ENCODE results near the gene POPDC2.

GRCh38 chr3:119620899-119621298 lies 39.5 kb downstream of the POPDC2 start:
- TF ChIP-seq ZNF274 (IDR thresholded peaks at IDR 0.05; ENCODE audit: insufficient read depth, insufficient read length): no peak
- TF ChIP-seq, protein P1, sequence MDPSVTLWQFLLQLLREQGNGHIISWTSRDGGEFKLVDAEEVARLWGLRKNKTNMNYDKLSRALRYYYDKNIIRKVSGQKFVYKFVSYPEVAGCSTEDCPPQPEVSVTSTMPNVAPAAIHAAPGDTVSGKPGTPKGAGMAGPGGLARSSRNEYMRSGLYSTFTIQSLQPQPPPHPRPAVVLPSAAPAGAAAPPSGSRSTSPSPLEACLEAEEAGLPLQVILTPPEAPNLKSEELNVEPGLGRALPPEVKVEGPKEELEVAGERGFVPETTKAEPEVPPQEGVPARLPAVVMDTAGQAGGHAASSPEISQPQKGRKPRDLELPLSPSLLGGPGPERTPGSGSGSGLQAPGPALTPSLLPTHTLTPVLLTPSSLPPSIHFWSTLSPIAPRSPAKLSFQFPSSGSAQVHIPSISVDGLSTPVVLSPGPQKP (IDR thresholded peaks at IDR 0.05; ENCODE audit: low read depth, low read length): no peak
- TF ChIP-seq CTCF (IDR thresholded peaks at IDR 0.05 in 2 of 3, conservative IDR thresholded peaks at IDR 0.05 in 1 of 3; ENCODE audit: control insufficient read depth in 2 of 3, extremely low read depth in 1 of 3, insufficient read depth in 1 of 3, low read depth in 3 of 3, low read length in 3 of 3): no peak
- no peak for TF ChIP-seq EP300 (IDR thresholded peaks at IDR 0.05; ENCODE audit: borderline replicate concordance in 1 of 2, control insufficient read depth in 1 of 2, low read depth in 2 of 2, low read length in 2 of 2)
- no peak for TF ChIP-seq TCF12 (IDR thresholded peaks at IDR 0.05; ENCODE audit: low read depth, low read length)
